ENCODE results near the gene SLC8B1.

Gene SLC8B1

GRCh38 chr12:113325916-113326315 is 9.0 kb downstream of the SLC8B1 start:
- in situ Hi-C loops (cut with MboI; ENCODE audit: low sequenced_read_pairs), result no loop called here

GRCh38 chr12:113322343-113322742 is 12.6 kb downstream of the SLC8B1 start:
- in situ Hi-C loops (cut with MboI; ENCODE audit: low sequenced_read_pairs), result no loop called here

- in situ Hi-C loops (cut with MboI; ENCODE audit: low sequenced_read_pairs), result no loop called here
These were observed 14.5 kb downstream of the SLC8B1 start for GRCh38 chr12:113320401-113320800.

- in situ Hi-C loops (cut with MboI; ENCODE audit: low sequenced_read_pairs), result loop anchor here (10.0 kb wide), 1 partner anchor 106 kb away; the partner anchor contains the start of gene SDSL
These were observed 15.8 kb downstream of the SLC8B1 start for GRCh38 chr12:113318900-113319628.

GRCh38 chr12:113318046-113318656 is 16.8 kb downstream of the SLC8B1 start:
- in situ Hi-C loops (cut with MboI; ENCODE audit: low sequenced_read_pairs), result loop anchor here (10.0 kb wide), 1 partner anchor 107 kb away; the partner anchor contains the start of gene SDSL

- in situ Hi-C loops (cut with MboI; ENCODE audit: low sequenced_read_pairs), result loop anchor here (10.0 kb wide), 1 partner anchor 108 kb away; the partner anchor contains the start of gene SDSL
These were observed 17.8 kb downstream of the SLC8B1 start for GRCh38 chr12:113317122-113317521.

- in situ Hi-C loops (cut with MboI; ENCODE audit: low sequenced_read_pairs), result loop anchor here (10.0 kb wide), 1 partner anchor 109 kb away; the partner anchor contains the start of gene SDSL
These were observed 18.8 kb downstream of the SLC8B1 start for GRCh38 chr12:113316155-113316554.

- in situ Hi-C loops (cut with MboI; ENCODE audit: low sequenced_read_pairs), result loop anchor here (10.0 kb wide), 1 partner anchor 109 kb away; the partner anchor contains the start of gene SDSL
These were observed 19.6 kb downstream of the SLC8B1 start for GRCh38 chr12:113315358-113315757.

GRCh38 chr12:113314121-113314529 is 20.8 kb downstream of the SLC8B1 start:
- in situ Hi-C loops (cut with MboI; ENCODE audit: low sequenced_read_pairs), result loop anchor here (10.0 kb wide), 1 partner anchor 111 kb away; the partner anchor contains the start of gene SDSL

GRCh38 chr12:113310489-113310888 is 24.4 kb downstream of the SLC8B1 start:
- in situ Hi-C loops (cut with MboI; ENCODE audit: low sequenced_read_pairs), result loop anchor here (10.0 kb wide), 1 partner anchor 114 kb away; the partner anchor contains the start of gene SDSL

- in situ Hi-C loops (cut with MboI; ENCODE audit: low sequenced_read_pairs), result no loop called here
These were observed 28.5 kb downstream of the SLC8B1 start for GRCh38 chr12:113306382-113306781.

GRCh38 chr12:113305281-113305856 is 29.5 kb downstream of the SLC8B1 start:
- in situ Hi-C loops (cut with MboI; ENCODE audit: low sequenced_read_pairs), result no loop called here

- in situ Hi-C loops (cut with MboI; ENCODE audit: low sequenced_read_pairs), result no loop called here
These were observed 31.8 kb downstream of the SLC8B1 start for GRCh38 chr12:113302886-113303640.

GRCh38 chr12:113302466-113302865 is 32.4 kb downstream of the SLC8B1 start:
- in situ Hi-C loops (cut with MboI; ENCODE audit: low sequenced_read_pairs), result no loop called here

- in situ Hi-C loops (cut with MboI; ENCODE audit: low sequenced_read_pairs), result no loop called here
These were observed 33.1 kb downstream of the SLC8B1 start for GRCh38 chr12:113301811-113302210.

GRCh38 chr12:113299619-113300237 is 35.2 kb downstream of the SLC8B1 start:
- in situ Hi-C loops (cut with MboI; ENCODE audit: low sequenced_read_pairs), result no loop called here

- in situ Hi-C loops (cut with MboI; ENCODE audit: low sequenced_read_pairs), result no loop called here
These were observed 35.9 kb downstream of the SLC8B1 start for GRCh38 chr12:113298861-113299545.

- in situ Hi-C loops (cut with MboI; ENCODE audit: low sequenced_read_pairs), result no loop called here
These were observed 36.5 kb downstream of the SLC8B1 start for GRCh38 chr12:113298472-113298817.

- in situ Hi-C loops (cut with MboI; ENCODE audit: low sequenced_read_pairs), result no loop called here
These were observed 37.1 kb downstream of the SLC8B1 start for GRCh38 chr12:113297621-113298471.

All from HL-60/S4 treated with phorbol 12-myristate 13-acetate at 8.2 ng/mL for 4 days and 3 days (cell line).